GM18507 (cell line): ENCODE measurements around the gene CDY1.
"Not testable (repeated sequence)": the region's sequence is repeated elsewhere in the genome, so short reads cannot be mapped to it uniquely, and the experiment has no call there.

ENCODE experiments used
- DNase-seq: peaks from one replicate; pipeline ENCODE4 v3.0.0; 2011; ENCODE audit warnings: low read depth; ENCODE audit not compliant: insufficient read length; ENCODE audit errors: extremely low spot score
- FAIRE-seq: peaks from 2 replicates; lab custom pipeline; 2011; peaks lifted over from hg19 to GRCh38; lab: Jason Lieb, UNC

CDY1 gene, protein sequence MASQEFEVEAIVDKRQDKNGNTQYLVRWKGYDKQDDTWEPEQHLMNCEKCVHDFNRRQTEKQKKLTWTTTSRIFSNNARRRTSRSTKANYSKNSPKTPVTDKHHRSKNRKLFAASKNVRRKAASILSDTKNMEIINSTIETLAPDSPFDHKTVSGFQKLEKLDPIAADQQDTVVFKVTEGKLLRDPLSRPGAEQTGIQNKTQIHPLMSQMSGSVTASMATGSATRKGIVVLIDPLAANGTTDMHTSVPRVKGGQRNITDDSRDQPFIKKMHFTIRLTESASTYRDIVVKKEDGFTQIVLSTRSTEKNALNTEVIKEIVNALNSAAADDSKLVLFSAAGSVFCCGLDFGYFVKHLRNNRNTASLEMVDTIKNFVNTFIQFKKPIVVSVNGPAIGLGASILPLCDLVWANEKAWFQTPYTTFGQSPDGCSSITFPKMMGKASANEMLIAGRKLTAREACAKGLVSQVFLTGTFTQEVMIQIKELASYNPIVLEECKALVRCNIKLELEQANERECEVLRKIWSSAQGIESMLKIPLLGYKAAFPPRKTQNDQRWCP

DNA sequence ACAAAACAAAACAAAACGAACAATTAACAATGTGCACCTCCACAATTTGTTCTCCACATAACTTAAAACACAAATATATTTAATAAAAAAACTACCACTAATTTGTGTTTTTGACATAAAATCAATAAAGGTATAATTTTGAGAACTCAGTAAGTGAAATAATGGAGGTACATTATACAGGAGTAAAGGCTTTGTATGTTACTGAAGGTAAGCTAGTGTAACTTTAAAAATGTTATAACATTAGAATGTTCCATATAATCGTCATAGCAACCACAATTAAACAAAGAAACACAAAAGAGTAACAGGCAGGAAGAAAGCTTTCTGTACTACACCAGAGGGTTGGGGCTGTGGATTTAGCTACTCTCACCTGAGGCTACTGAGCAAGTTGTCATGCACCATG lies at the start of gene CDY1:
Gene CDY1 (plus strand): TSS at position 301 of the 400 bp plus-strand sequence. CDS start 326 bp downstream, outside the sequence.
- FAIRE-seq: not testable (repeated sequence)

DNA sequence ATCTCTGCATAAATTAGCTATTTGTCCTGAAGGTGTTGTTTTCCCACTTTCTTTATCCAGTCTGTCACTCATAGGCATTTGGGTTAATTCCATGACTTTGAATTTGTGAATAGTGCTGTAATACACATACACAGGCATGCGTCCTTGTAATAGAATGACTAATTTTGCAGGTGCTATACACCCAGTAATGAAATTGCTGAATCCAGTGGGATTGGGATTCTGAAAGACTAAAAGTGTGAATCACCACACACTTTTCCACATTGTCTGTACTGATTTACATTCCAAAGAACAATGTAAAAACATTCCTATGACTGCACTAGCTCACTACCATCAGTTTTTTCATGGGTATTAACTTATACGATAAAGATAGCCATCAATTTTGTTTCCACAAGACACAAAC lies 28.6 kb upstream of the CDY1 start:
- not testable (repeated sequence) for DNase-seq, FAIRE-seq

More for the DNA sequence above, at the start of gene CDY1:
- not testable (repeated sequence) for DNase-seq

DNA sequence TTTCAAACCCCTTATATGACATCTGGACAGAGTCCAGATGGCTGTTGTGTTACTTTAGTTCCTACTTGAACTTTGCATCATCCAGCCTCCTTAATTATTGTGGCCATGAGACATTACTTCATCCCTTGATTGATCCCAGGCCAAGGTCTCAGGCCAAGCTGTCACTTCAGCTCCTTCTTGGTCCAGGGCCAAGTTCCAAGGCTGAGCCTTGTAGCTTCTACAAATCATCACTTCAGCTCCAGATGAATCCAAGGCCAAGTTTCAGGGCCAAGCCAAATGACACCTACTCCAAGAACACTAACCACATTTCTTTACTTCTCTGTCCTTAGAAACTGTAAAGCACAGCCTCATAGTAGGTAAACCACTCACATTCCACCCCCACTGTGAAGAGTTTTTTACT lies 1.7 kb upstream of the CDY1 start:
- FAIRE-seq, DNase-seq: not testable (repeated sequence)

DNA sequence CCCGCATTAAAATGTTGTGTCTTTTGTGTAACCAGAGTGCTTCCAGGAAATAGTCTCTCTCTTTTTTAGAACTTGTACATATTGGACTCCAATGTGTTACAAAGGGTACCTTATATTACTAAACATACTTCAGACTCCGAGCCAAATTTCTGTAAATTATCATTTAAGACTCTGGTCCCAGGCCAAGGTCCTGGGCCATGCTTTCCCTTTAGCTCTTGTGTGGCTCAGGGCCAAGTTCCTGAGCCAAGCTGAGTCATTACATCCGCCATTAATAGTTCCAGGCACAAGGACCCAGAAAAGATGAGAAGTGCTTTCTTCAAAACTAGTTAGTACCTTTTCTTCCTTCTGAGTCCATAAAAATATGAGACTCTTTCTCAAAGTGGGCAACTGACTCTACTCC lies 4.6 kb downstream of the CDY1 start:
- not testable (repeated sequence) for FAIRE-seq, DNase-seq

DNA sequence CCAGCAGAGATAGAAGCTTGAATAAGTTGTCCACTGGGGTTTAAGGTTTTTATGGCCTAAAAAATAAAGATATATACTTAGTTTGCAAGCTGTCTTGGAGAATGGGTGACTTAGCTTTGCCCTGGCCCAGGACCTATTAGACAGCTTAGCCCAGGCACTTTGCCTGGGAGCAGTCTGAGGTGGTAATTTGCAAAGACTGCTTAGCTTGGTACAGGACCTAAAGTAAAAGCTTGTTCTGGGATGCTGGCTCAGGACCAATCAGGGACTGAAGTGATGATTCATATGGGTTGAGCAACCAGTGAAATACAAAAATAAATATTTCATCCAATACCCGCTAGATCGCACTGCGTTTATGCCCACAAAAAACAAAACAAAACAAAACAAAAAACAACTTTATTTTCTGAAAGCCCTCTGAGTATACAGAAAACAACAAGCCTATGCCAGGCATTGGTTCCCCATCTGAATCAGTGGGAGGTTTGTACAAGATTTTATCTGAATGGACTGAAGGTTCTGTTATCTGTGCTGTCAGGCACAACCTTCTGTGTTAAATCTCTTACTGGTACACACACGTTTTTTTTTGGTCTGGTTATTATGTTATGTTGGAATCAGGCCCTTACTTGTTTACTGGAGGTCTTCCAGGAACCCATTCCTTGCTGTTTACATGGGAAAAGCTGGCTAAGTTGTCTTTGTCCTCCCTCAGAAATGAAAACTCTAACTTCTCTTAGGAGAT lies 8.6 kb downstream of the CDY1 start:
- not testable (repeated sequence) for DNase-seq, FAIRE-seq

DNA sequence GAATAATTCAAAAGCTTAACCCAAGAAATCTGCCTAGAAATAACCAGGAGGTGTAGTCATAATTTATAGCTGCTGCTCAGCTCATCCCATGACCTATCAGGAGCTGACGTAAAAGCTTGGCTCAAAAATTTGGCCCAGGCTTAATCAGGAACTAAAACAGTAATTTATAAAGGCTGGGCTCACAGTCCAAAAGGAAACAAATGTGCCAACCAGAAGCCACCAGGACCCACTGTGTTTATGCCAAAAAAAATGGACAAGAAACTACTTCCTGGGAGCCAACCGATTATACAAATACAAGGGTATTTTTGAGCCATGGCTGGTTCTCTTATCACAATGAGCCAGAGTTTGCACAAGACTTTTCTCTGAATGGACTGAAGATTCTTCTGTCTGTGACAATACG lies 17.9 kb downstream of the CDY1 start:
- not testable (repeated sequence) for DNase-seq, FAIRE-seq

DNA sequence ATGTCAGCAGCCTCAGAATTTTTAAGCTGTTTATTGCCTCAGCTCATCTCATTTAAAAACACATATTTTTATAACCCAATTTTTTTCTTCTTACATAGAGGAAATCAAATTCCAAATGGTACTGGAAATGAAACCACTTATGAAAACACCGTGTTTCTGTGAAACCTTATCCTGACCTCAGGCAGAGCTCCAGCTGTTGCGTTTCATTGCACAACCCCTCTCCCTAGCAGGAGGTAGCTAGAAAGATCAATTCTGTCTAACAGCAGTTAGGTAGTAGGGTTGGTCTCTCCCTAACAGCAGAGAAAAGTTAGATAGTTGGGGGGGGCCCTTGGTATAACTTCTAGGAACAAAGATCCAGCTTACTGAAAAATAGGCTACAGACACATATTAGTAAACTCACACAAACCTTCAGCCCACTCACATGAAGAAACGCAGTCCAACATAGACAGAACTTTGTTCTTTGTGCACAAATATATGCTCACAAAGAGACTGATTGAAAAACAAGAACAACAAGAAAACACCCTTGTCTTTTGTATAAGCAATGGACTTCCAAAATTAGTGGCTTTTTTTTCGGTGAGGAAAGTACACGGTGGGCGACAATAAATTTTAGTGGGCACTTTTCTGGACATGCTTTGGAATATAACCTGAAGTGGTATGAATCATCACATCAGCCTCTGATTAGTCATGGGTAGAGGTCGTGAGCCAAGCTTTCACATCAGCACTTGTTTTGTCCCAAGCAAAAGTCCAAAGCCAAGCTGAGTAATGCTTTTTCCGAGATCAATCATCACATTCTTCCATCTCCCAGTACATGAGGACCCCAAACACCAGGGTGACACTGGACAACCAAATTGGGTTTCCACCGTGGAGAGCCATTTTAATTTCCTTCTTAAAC lies 21.4 kb downstream of the CDY1 start:
- FAIRE-seq, DNase-seq: not testable (repeated sequence)
